ENCODE data around the gene CLDN6. TPM values are rescaled to one million over a fixed set of nuclear protein-coding genes. Genes with fewer than 3 reads are reported as not detected.

CLDN6 gene
- total RNA-seq, 1 donor: not detected

GRCh38 chr16:3026609-3027488 is 8.9 kb upstream of the CLDN6 start:
- H3K4me3 ChIP-seq (ENCODE audit: low read depth, low read length): no peak overlapping the region
- DNase-seq (ENCODE audit: low read depth): no peak
- TF ChIP-seq, protein P1, sequence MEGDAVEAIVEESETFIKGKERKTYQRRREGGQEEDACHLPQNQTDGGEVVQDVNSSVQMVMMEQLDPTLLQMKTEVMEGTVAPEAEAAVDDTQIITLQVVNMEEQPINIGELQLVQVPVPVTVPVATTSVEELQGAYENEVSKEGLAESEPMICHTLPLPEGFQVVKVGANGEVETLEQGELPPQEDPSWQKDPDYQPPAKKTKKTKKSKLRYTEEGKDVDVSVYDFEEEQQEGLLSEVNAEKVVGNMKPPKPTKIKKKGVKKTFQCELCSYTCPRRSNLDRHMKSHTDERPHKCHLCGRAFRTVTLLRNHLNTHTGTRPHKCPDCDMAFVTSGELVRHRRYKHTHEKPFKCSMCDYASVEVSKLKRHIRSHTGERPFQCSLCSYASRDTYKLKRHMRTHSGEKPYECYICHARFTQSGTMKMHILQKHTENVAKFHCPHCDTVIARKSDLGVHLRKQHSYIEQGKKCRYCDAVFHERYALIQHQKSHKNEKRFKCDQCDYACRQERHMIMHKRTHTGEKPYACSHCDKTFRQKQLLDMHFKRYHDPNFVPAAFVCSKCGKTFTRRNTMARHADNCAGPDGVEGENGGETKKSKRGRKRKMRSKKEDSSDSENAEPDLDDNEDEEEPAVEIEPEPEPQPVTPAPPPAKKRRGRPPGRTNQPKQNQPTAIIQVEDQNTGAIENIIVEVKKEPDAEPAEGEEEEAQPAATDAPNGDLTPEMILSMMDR (IDR thresholded peaks at IDR 0.05; ENCODE audit: insufficient read depth, low read depth, low read length): no peak

- H3K4me3 ChIP-seq (ENCODE audit: low read depth, low read length): no peak overlapping the region
- DNase-seq (ENCODE audit: low read depth): no peak
- TF ChIP-seq, protein P1 (IDR thresholded peaks at IDR 0.05; ENCODE audit: insufficient read depth, low read depth, low read length): no peak
Observed at GRCh38 chr16:3026003-3026378, 8.0 kb upstream of the CLDN6 start.

DNA sequence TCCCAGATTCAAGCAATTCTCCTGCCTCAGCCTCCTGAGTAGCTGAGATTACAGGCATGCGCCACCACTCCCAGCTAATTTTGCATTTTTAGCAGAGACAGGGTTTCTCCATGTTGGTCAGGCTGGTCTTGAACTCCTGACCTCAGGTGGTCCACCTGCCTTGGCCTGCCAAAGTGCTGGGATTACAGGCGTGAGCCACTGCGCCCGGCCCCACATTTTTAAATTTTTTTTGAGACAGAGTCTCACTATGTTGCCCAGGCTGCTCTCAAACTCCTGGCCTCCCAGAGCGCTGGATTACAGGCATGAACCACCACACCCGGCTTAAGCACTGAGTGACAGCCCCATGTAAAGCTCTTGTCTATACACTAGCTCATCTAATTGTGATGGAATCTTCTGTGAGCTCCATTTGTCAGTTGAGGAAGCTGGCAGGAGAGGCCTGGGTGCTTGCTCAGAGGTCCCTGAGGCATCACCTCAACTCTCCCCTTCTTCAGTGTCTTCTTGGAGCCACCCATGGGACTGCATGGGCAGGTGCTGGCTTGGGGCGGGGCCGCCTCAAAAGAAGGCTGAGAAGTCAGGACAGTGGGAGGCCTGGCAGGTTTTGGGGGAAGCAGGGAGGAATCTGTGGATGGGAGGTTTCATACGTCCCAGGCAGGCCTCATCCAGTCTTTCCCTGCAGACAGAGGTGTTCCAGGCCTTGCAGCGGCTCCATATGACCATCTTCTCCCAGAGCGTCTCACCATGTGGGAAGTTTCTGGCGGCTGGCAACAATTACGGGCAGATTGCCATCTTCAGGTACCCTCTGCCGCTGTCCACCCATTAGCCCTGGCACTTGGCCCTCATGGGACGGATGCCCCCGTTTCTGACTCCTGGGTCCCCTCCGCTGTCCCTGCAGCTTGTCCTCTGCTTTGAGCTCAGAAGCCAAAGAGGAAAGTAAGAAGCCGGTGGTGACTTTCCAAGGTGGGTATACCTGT is 7.3 kb upstream of the CLDN6 start:
- TF ChIP-seq, protein P1 (IDR thresholded peaks at IDR 0.05; ENCODE audit: insufficient read depth, low read depth, low read length): no peak
- DNase-seq (ENCODE audit: low read depth): no peak
- H3K4me3 ChIP-seq (ENCODE audit: low read depth, low read length): no peak overlapping the region

DNA sequence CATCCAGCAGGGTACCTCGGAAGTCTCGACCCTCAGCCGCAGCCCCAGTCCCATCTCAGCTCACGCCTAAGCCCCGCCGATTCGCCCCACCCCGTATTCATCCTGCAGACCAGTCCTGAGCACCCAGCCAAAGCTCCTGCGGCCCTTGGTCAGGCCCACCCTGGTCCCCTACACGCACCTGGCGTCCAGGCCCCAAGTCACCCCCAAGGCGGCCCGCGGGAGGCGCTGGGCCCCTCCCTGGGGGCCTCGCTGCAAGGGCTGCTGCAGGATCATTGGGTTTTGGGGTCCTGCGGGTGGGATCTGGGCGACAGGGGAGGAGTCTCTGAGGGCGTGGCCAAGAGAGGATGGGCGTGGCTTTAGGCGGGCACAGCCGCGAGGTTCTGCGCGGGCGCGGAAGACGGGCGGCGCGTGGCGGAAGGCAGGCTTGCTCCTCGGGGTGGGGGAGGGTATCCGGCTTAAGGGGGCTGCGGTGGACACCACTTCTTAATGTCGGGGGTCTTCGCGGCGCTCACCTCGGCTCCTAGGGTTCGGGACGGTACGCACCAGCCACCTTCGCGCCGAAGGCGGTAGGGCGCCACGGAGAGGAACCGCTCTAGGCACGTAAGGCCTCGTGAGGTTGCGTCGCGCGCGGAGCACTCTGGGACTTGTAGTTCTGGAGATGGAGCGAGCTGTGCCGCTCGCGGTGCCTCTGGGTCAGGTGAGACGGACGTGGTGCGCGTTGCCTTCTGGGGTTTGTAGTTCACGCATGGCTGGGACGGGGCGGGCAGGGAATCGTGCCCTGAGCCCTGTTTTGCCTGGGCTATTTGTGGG is 5.9 kb upstream of the CLDN6 start, which contains the start of the genes HCFC1R1 and THOC6:
HCFC1R1 (minus strand) TSS at position 274 of the 810 bp plus-strand sequence; CDS start at position 273, 1 bp downstream.
THOC6 (plus strand) TSS at position 367 of the 810 bp plus-strand sequence; CDS start at position 659, 292 bp downstream.
- TF ChIP-seq, protein P1 (IDR thresholded peaks at IDR 0.05; ENCODE audit: insufficient read depth, low read depth, low read length): no peak
- DNase-seq (ENCODE audit: low read depth): peak; percentile 98
- H3K4me3 ChIP-seq (ENCODE audit: low read depth, low read length): peak within 1 kb of the TSS; percentile 88

GRCh38 chr16:3023415-3023668 is 5.4 kb upstream of the CLDN6 start:
- peak overlapping the region; percentile 88 for H3K4me3 ChIP-seq (ENCODE audit: low read depth, low read length)
- TF ChIP-seq, protein P1 (IDR thresholded peaks at IDR 0.05; ENCODE audit: insufficient read depth, low read depth, low read length): no peak
- DNase-seq (ENCODE audit: low read depth): no peak

Data from fibroblast of villous mesenchyme (primary cell).